ENCODE measurements around the gene GPR158.

Gene GPR158

DNA sequence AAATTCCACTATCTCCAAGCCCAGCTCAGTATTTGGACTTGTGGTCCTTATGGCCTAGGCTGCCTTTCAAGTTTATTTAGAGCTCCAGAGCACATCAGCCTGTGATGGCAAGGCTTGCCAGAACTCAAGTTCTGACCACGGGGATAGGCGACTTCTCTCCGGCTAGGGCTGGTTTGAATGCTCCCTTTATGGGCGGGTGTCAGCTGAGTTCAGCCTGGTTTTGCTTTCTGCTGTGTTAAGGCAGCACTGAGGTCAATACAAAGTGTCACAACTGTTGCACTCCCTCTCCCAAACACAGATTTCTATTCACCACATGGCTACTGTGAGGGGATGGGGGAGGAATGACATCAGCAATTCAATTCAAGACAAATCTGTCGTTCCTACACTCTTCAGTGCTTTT lies 441.1 kb downstream of the GPR158 start:
- no peak for DNase-seq

GRCh38 chr10:25616903-25617592 lies 442.2 kb downstream of the GPR158 start:
- no peak for DNase-seq

- DNase-seq: no peak
Observed at GRCh38 chr10:25627606-25628005, 452.8 kb downstream of the GPR158 start.

- no peak for DNase-seq
Observed at GRCh38 chr10:25629333-25629732, 454.5 kb downstream of the GPR158 start.

GRCh38 chr10:25631471-25631870 lies 456.7 kb downstream of the GPR158 start:
- no peak for DNase-seq

- no peak for DNase-seq
Observed at GRCh38 chr10:25632802-25633201, 458.0 kb downstream of the GPR158 start.

- no peak for DNase-seq
Observed at GRCh38 chr10:25633542-25633941, 458.7 kb downstream of the GPR158 start.

DNA sequence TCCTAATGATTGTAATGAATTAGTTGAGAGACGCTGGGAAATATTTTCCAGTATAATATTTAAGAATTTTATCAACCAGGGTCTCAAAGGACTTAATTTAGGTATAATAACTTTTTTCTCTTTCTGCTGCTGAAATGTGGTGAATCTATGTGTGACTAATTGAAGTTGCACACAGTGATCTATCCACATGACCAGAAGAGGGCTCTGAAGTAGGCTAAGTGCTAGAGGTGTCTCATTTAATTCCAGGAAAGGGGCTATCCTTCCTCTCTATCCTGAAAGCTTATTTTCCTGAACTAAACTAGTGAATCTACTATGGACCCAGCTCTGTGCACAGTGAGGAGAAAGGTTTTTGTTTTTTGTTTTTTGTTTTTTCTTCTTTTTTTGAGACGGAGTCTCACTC lies 464.8 kb downstream of the GPR158 start:
- no peak for DNase-seq

DNA sequence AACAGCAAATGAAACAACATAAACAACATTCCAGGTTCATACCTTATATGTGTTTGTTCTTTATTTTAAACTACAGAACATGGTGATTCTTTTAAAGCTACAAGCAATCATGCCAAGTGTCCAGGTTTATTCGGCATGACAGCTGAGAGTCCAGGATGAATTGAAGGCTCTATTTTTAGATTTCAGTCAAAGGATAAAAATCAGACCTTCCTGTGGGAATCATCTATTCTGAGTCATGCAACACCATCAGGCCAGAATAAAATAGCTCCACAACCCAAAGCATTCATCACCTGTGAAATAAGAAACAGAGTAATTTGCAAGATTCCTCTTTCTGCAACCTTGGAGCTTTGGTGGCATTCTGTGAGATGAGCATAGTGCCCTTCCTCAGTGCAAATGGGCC lies 466.8 kb downstream of the GPR158 start:
- no peak for DNase-seq

DNA sequence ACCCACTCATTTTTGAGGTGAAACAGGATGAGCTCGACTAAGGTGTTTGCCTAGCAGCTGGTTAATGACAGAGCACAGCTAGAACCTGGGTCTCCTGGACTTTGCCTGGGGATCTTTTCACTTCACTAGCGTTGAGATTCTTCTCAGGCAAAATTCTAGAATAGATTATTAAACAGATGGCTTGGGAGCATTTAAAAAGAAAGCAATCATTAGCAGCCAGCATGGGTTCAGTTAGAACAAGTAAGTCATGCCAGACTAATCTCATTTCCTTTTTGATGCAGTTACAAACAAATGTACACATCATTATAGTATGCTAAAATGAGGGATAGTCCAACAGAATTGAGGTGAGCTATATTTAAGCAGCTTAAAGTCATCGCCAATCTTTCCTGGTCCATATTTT lies 467.9 kb downstream of the GPR158 start:
- no peak for DNase-seq

DNA sequence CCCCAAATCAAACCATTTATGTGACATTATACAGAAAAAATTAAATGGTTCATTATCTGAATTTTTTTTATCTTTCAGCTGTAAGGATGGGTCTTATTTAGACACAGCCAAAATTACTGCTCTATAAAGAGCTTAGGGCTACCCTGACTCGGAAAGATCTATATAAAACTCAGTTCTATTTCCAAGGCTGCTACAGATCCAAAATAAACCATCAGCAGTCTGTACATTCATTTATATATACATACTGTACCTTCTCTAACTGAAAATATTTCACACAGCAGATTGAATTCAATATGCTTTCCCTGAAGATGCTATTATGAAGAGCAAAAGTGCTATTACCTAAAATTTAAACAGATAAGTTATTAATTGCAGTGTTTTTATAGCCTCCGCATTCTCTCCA lies 471.6 kb downstream of the GPR158 start:
- DNase-seq: no peak

DNA sequence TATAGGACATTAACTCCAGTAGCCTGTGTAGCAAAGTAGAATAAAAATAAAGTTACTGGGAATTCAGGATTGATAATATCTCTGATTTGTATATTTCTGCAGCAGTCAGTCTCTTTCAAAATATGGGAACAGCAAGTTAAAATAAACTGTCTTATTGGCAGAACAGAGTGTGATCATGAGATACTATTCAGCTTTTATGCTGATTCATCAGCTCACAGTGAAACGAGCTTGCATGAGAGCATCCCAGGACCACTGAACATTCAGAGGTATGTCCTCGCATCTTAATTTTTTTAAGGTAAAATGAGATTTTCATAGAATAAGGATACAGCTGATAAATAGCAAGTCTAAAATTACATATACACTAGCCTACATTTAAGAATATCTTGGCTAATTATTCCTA lies 476.7 kb downstream of the GPR158 start:
- DNase-seq: no peak
